ENCODE data around the gene ZNF438.

The ZNF438 gene

DNA sequence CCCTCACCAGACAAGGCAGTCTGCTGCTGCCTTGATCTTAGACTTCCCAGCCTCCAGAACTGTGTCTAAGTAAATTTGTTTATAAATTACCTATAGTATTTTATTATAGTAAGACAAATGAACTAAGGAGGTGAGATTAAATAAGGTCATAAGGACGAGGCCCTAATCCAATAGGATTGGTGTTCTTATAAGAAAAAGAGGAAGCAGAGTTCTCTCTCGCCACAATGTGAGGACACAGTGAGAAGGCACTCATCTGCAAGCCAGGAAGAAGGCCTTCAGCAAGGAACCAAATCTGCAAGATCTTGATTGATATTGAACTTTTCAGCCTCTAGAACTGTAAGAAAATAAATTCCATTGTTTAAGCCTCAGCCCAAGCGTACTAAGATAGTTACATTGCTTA is 6.1 kb upstream of the ZNF438 start:
- no peak for TF ChIP-seq TAF1 (IDR thresholded peaks at IDR 0.05; ENCODE audit: borderline replicate concordance, insufficient read depth, low read length)
- no peak for TF ChIP-seq FOXP2 (optimal IDR thresholded peaks at IDR 0.05; ENCODE audit: borderline replicate concordance, extremely low read depth, extremely low read length, insufficient read depth)
- TF ChIP-seq, protein P1, sequence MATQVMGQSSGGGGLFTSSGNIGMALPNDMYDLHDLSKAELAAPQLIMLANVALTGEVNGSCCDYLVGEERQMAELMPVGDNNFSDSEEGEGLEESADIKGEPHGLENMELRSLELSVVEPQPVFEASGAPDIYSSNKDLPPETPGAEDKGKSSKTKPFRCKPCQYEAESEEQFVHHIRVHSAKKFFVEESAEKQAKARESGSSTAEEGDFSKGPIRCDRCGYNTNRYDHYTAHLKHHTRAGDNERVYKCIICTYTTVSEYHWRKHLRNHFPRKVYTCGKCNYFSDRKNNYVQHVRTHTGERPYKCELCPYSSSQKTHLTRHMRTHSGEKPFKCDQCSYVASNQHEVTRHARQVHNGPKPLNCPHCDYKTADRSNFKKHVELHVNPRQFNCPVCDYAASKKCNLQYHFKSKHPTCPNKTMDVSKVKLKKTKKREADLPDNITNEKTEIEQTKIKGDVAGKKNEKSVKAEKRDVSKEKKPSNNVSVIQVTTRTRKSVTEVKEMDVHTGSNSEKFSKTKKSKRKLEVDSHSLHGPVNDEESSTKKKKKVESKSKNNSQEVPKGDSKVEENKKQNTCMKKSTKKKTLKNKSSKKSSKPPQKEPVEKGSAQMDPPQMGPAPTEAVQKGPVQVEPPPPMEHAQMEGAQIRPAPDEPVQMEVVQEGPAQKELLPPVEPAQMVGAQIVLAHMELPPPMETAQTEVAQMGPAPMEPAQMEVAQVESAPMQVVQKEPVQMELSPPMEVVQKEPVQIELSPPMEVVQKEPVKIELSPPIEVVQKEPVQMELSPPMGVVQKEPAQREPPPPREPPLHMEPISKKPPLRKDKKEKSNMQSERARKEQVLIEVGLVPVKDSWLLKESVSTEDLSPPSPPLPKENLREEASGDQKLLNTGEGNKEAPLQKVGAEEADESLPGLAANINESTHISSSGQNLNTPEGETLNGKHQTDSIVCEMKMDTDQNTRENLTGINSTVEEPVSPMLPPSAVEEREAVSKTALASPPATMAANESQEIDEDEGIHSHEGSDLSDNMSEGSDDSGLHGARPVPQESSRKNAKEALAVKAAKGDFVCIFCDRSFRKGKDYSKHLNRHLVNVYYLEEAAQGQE (IDR thresholded peaks at IDR 0.05; ENCODE audit: insufficient read depth in 1 of 2, low read depth in 2 of 2, low read length in 2 of 2) = no peak
- no peak for TF ChIP-seq POLR2AphosphoS5 (IDR thresholded peaks at IDR 0.05; ENCODE audit: low read depth, low read length)
- no peak for TF ChIP-seq SIN3A (IDR thresholded peaks at IDR 0.05; ENCODE audit: borderline replicate concordance, insufficient read depth, low read length)

DNA sequence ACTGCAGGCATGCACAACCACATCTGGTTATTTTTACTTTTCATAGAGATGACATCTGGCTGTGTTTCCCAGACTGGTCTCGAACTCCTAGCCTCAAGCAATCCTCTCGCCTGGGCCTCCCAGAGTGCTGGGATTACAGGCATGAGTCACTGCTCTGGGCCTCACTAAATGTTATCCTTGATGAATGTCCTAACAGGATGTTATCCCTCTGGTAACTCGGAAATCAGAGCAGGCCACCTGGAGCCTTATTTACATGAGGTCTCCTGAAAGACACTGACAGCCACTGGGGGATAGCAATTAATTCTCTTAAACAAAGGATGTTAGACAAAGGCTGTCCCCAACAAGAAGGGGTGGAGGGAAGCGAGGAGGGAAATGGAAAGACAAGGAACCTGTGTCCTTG is 4.5 kb upstream of the ZNF438 start:
- TF ChIP-seq, protein P1 (IDR thresholded peaks at IDR 0.05; ENCODE audit: insufficient read depth in 1 of 2, low read depth in 2 of 2, low read length in 2 of 2) = peak in 1 of 2 experiments; percentile 8; a peak in 1 of 4 replicates
- no peak for TF ChIP-seq FOXP2 (optimal IDR thresholded peaks at IDR 0.05; ENCODE audit: borderline replicate concordance, extremely low read depth, extremely low read length, insufficient read depth)

DNA sequence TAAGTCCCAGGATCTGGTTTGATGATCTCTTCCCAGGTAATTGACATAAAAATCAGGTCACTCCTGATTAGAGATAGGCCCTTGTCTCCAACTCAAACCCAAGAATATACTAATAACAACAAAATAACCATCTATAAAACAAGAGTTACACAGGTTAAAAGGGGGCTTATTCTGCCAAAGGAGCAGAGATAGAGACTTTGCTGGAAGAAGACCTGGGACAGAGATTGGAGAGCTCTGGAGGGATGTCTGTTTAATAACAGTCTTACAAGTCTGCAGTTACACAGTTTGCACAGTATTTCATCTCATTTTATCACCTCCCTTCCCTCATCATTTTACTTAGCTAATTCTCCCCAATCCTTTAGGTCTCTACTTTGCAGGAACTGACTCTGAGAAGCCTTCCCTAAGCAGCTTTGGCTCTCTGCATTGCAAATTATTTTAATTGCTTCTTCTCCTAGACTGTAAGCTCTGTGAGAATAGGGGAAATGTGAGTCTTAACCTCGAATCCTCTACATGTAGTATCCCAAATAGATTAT is 3.7 kb upstream of the ZNF438 start:
- TF ChIP-seq SIN3A (IDR thresholded peaks at IDR 0.05; ENCODE audit: borderline replicate concordance, insufficient read depth, low read length) (no peak), FOXP2 (optimal IDR thresholded peaks at IDR 0.05; ENCODE audit: borderline replicate concordance, extremely low read depth, extremely low read length, insufficient read depth) (no peak), TAF1 (IDR thresholded peaks at IDR 0.05; ENCODE audit: borderline replicate concordance, insufficient read depth, low read length) (no peak), POLR2AphosphoS5 (IDR thresholded peaks at IDR 0.05; ENCODE audit: low read depth, low read length) (no peak)
- TF ChIP-seq, protein P1 (IDR thresholded peaks at IDR 0.05; ENCODE audit: insufficient read depth in 1 of 2, low read depth in 2 of 2, low read length in 2 of 2) = no peak

DNA sequence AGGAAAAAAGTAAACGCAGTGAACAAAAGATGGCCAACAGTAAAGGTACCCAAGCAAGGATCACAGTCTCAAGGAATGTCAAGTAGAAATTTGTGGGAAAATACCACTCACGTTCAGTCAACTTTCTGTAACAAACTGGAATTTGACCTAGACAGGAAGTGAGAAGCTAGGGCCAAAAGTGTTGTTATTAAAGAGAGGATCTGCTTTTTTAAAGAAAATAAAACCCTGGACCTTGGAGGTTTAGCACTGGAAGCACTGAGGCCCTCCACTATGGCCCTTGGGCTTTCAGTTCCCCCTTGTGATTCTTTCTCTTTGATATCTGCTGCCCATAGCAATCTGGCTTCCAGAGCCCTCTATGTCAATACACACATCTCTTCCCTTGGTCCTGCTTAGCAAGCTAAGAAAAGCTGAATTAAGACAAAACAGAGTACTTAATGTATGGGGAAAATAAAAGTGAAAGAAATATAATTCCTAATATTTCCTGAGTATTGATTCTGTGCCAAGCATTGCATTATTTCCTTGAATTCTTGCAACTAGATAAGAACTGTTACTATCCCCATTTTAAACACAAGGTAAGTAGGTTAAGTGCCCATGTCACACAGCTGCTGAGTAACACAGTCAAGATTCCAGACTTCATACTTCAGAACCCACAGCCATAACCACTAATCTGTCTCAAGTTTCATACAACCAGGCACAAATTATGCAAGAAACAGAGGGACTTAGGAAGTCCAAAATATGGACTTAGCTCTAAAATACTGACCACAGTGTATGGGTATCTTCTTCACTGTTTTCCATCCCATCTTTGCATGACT is 2.6 kb upstream of the ZNF438 start:
- TF ChIP-seq FOXP2 (optimal IDR thresholded peaks at IDR 0.05; ENCODE audit: borderline replicate concordance, extremely low read depth, extremely low read length, insufficient read depth) (no peak), TAF1 (IDR thresholded peaks at IDR 0.05; ENCODE audit: borderline replicate concordance, insufficient read depth, low read length) (no peak), POLR2AphosphoS5 (IDR thresholded peaks at IDR 0.05; ENCODE audit: low read depth, low read length) (no peak), SIN3A (IDR thresholded peaks at IDR 0.05; ENCODE audit: borderline replicate concordance, insufficient read depth, low read length) (no peak)
- TF ChIP-seq, protein P1 (IDR thresholded peaks at IDR 0.05; ENCODE audit: insufficient read depth in 1 of 2, low read depth in 2 of 2, low read length in 2 of 2) = no peak
